ENCODE measurements around the gene PHPT1.
A peak's percentile ranks its signal among the peaks of the same experiment; 100 is the strongest.
"Not testable (repeated sequence)": the region's sequence is repeated elsewhere in the genome, so short reads cannot be mapped to it uniquely, and the experiment has no call there.

The PHPT1 gene

DNA sequence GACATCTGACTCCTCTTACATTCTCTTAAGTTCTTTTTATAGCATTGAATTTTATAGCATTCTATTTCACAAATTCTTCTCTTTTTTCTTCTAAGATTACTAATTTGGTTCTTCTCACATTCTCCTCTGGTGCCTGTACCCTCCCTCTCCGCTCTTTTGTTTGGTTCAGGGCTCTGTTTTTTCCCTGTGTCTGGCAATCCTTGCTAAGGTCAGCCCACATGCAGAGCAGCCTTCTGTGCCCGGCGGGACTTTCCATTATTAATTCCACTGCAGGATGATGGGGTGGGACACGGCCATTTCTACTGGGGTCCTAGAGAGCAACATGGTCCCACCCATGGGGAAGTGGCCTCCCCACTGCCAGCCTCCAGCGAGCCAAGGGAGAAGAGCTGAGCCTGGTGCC lies 27.3 kb downstream of the PHPT1 start:
- Histone ChIP-seq H3K9me3 (no peaks in the 10 kb centered on the region; the same call in 1 of the 2 replicates), H3K36me3 (no peaks in the 10 kb centered on the region), H3K27me3 (no peaks in the 10 kb centered on the region), H3K4me3 (ENCODE audit: low read depth, low read length) (no peak overlapping the region), H3K4me1 (no peaks in the 10 kb centered on the region)
- no peak for DNase-seq
- TF ChIP-seq, protein P1, sequence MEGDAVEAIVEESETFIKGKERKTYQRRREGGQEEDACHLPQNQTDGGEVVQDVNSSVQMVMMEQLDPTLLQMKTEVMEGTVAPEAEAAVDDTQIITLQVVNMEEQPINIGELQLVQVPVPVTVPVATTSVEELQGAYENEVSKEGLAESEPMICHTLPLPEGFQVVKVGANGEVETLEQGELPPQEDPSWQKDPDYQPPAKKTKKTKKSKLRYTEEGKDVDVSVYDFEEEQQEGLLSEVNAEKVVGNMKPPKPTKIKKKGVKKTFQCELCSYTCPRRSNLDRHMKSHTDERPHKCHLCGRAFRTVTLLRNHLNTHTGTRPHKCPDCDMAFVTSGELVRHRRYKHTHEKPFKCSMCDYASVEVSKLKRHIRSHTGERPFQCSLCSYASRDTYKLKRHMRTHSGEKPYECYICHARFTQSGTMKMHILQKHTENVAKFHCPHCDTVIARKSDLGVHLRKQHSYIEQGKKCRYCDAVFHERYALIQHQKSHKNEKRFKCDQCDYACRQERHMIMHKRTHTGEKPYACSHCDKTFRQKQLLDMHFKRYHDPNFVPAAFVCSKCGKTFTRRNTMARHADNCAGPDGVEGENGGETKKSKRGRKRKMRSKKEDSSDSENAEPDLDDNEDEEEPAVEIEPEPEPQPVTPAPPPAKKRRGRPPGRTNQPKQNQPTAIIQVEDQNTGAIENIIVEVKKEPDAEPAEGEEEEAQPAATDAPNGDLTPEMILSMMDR (IDR thresholded peaks at IDR 0.05; ENCODE audit: low read depth, low read length) = no peak

DNA sequence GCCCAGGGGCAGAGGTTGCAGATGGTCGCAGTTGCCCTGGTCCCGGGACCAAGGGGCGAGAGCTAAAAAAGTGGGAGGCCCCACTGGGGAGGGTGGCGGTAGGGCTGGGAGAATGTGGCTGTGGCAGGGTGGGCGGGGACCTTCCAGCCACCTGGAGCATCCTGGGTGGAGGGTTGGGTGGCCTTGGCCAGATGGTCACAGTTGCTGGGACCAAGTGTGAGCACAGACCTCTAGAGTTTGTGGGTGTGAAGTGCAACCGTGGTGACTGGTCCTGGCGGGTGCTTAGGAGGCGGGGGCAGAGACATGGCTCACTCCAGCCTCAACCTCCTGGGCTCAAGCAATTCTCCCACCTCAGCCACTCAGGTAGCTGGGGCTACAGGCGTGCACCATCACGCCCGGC lies 31.4 kb downstream of the PHPT1 start:
- Histone ChIP-seq H3K9me3 (no peaks in the 10 kb centered on the region; the same call in none of the 2 replicates), H3K4me3 (ENCODE audit: low read depth, low read length) (no peak overlapping the region), H3K36me3 (no peaks in the 10 kb centered on the region), H3K4me1 (no peaks in the 10 kb centered on the region), H3K27me3 (no peaks in the 10 kb centered on the region)
- TF ChIP-seq, protein P1 (IDR thresholded peaks at IDR 0.05; ENCODE audit: low read depth, low read length) = no peak
- no peak for DNase-seq

DNA sequence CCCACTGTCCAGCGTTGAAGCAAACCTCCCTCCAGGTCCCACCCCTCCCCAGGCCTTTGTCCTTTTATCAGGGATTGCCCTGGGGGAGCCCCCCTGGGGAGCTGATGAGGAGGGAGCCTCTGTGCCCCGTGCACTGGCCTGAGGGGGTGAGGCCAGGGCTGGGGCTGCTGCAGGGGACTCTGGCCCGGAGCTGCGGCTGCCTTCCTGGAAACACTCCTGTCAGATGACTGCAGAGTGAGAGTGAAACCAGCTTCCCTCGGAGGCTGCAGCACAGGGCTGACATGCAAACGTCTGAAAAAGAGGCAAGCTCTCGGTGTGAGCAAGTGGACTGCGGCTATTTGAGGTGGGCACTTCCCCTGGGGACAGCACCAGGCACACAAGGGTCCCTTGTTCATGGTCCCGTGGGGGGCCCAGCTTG lies 32.5 kb downstream of the PHPT1 start:
- no peaks in the 10 kb centered on the region; the same call in 1 of the 2 replicates for H3K9me3 ChIP-seq
- no peaks in the 10 kb centered on the region for H3K27me3 ChIP-seq
- no peak overlapping the region for H3K4me3 ChIP-seq (ENCODE audit: low read depth, low read length)
- no peaks in the 10 kb centered on the region for H3K4me1 ChIP-seq
- H3K36me3 ChIP-seq = no peaks in the 10 kb centered on the region
- no peak for DNase-seq
- TF ChIP-seq, protein P1 (IDR thresholded peaks at IDR 0.05; ENCODE audit: low read depth, low read length) = no peak

DNA sequence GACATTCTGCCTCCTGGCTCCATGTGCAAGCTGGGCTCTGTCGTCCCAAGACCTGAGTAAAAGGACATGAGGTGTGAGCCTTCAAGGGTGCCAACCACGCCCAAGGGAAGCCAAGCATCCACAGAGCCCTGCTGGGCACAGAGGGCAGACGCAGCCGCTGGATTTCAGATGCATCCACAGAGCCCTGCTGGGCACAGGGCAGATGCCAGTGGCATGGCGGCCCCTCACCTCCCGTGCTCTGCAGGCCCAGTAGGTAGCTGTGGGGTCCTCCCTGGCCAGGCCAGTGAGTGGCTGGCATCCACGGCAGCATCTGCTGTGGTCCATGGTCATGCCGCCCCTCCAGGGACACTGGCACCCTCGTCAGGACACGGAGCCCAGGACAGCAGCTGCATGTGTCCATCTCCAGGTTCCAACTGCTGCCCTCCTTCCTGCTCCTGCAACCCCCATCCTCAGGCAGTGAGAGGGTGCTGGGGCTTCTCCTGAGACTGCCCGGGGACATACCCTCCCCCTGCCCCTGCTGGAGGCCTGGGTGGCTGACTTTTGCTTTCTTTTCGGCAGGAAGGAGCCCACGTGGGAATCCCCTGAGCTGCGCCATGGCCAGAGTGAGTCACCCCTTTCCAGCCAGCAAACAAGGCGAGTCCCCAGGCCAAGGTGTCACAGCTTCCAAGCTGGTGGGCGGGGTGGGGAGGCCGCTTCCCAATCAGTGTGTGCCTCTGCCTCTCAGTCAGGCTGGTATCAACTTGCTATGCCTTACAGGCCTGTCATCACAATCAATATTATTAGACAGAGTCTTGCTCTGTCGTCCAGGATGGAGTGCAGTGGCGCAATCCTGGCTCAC lies 33.1 kb downstream of the PHPT1 start:
- Histone ChIP-seq H3K4me1 (no peaks in the 10 kb centered on the region), H3K9me3 (no peaks in the 10 kb centered on the region; the same call in 1 of the 2 replicates), H3K4me3 (ENCODE audit: low read depth, low read length) (no peak overlapping the region), H3K36me3 (no peaks in the 10 kb centered on the region), H3K27me3 (no peaks in the 10 kb centered on the region)
- TF ChIP-seq, protein P1 (IDR thresholded peaks at IDR 0.05; ENCODE audit: low read depth, low read length) = no peak
- DNase-seq = no peak

DNA sequence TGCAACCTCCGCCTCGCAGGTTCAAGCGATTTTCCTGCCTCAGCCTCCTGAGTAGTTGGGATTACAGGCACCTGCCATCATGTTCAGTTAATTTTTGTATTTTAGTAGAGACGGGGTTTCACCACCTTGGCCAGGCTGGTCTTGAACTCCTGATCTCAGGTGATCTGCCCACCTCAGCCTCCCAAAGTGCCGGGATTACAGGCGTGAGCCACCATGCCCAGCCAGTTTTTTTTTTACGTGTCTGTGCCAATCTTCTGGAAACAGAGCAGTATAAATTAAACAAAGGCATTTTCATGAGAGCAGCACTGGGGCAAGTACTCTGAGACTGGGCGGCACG lies 33.7 kb downstream of the PHPT1 start:
- not testable (repeated sequence) for H3K36me3 ChIP-seq; H3K4me1 ChIP-seq; H3K9me3 ChIP-seq; H3K4me3 ChIP-seq (ENCODE audit: low read depth, low read length); DNase-seq; H3K27me3 ChIP-seq

DNA sequence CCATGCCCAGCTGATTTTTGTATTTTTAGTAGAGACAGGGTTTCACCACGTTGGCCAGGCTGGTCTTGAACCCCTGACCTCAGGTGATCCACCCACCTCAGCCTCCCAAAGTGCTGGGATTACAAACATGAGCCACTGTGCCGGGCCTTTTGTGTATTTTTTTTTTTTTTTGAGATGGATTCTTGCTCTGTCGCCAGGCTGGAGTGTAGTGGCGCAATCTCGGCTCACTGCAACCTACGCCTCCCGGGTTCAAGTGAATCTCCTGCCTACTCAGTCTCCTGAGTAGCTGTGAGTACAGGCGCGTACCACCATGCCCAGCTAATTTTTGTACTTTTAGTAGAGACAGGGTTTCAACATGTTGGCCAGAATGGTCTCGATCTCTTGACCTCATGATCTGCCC lies 34.5 kb downstream of the PHPT1 start:
- not testable (repeated sequence) for H3K9me3 ChIP-seq; DNase-seq; H3K27me3 ChIP-seq; H3K4me3 ChIP-seq (ENCODE audit: low read depth, low read length); H3K36me3 ChIP-seq; H3K4me1 ChIP-seq

DNA sequence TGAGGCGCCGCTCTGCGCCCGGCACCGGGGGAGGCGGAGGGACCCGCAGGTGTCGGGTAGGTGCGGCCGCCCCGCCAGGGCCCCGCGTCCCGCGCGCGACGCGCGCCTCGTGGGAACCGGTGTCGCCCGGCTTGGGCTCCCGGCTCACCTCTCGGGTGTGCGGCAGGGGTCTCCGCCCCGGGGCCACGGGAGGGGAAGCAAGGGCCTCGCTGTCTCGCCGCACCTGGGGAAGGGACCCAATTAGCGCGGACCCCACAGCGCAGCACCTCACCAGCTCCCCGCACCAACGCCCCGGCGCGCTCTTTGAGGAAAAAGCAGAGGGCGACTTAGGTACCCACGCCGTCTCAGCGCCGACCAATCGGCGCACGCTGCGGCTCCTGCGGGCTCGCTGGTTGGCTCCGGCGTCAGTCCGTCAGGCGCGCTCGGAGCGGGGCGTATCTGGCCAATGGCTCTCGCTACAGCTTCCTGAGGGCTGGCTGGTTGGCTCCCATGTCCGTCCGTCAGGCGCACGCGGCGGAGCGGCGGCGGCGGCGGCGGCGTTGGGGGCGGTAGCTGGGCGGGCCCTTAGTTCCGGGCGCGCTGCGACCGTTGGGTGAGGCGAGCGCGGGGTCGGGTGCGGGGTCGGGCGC lies 36.9 kb downstream of the PHPT1 start, which contains the start of gene TRAF2:
Gene TRAF2, plus strand, starts transcription at position 567 of the 629 bp plus-strand sequence. CDS start 12,225 bp downstream, outside the sequence.
- no peaks in the 10 kb centered on the region; the same call in 1 of the 2 replicates for H3K9me3 ChIP-seq
- H3K4me1 ChIP-seq = no peaks in the 10 kb centered on the region; the same call in 1 of the 2 replicates
- H3K4me3 ChIP-seq (ENCODE audit: low read depth, low read length) = peak within 1 kb of the TSS; percentile 77
- TF ChIP-seq, protein P1 (IDR thresholded peaks at IDR 0.05; ENCODE audit: low read depth, low read length) = no peak
- H3K36me3 ChIP-seq = peaks cover 12% of the 10 kb centered on the region
- DNase-seq = peak; percentile 98
- no peaks in the 10 kb centered on the region for H3K27me3 ChIP-seq
